Neural cell (in vitro differentiated cells): ENCODE results near the gene BMPR1A. TPM values are rescaled to one million over a fixed set of nuclear protein-coding genes. Genes with fewer than 3 reads are reported as not detected.

Source experiments
- H2AFZ ChIP-seq: fragments of 200-600, 300-800 bp; sonication (generic), shearing (Covaris generic); 2 replicates; pipeline ENCODE4 v1.6.0; 2014; ENCODE audit warnings: low read depth, mild to moderate bottlenecking, antibody characterized with exemption, low read length, moderate library complexity
- H3F3A ChIP-seq: fragments of 200-600 bp; shearing (Covaris generic); 2 replicates; pipeline ENCODE4 v1.6.1; 2016; ENCODE audit warnings: mild to moderate bottlenecking, moderate library complexity, mixed read lengths, antibody characterized with exemption, low read length; ENCODE audit not compliant: insufficient read depth, poor library complexity, severe bottlenecking
- H3K27ac ChIP-seq: fragments of 200-600, 300-800 bp; sonication (generic), shearing (Covaris generic); 2 replicates; pipeline ENCODE4 v1.5.1; 2014; ENCODE audit warnings: mild to moderate bottlenecking, low read length, moderate library complexity
- H3K27me3 ChIP-seq: fragments of 300-800, 200-600 bp; sonication (generic), shearing (Covaris generic); 2 replicates; pipeline ENCODE4 v1.6.0; 2014; ENCODE audit warnings: mild to moderate bottlenecking, low read depth, low read length, moderate library complexity; ENCODE audit not compliant: insufficient read depth
- H3K36me3 ChIP-seq: fragments of 300-800, 200-600 bp; sonication (generic), shearing (Covaris generic); 2 replicates; pipeline ENCODE4 v1.5.1; 2014; ENCODE audit warnings: mild to moderate bottlenecking, antibody characterized with exemption, low read length, moderate library complexity; ENCODE audit not compliant: insufficient read depth
- H3K4me2 ChIP-seq: fragments of 300-800, 200-600 bp; sonication (generic), shearing (Covaris generic); 2 replicates; pipeline ENCODE4 v1.6.0; 2014; ENCODE audit warnings: mild to moderate bottlenecking, low read length
- H3K4me3 ChIP-seq: fragments of 300-800, 200-600 bp; sonication (generic), shearing (Covaris generic); 2 replicates; pipeline ENCODE4 v1.5.1; 2014; ENCODE audit warnings: mild to moderate bottlenecking, low read length, moderate library complexity
- H3K79me2 ChIP-seq: fragments of 200-600 bp; shearing (Covaris generic); replicated peaks from 2 replicates; pipeline ENCODE4 v1.6.0; 2014; ENCODE audit warnings: mild to moderate bottlenecking, low read length, moderate library complexity; ENCODE audit not compliant: insufficient read depth
- H3K9ac ChIP-seq: fragments of 300-800, 200-600 bp; sonication (generic), shearing (Covaris generic); 2 replicates; pipeline ENCODE4 v1.6.1; 2016; ENCODE audit warnings: mild to moderate bottlenecking, low read length, mixed read lengths
- H3K9me2 ChIP-seq: fragments of 200-600 bp; shearing (Covaris generic); 2 replicates; pipeline ENCODE4 v1.6.1; 2016; ENCODE audit warnings: mild to moderate bottlenecking, low read length, mixed read lengths; ENCODE audit not compliant: insufficient read depth
- H3K9me3 ChIP-seq: fragments of 200-600, 300-800 bp; sonication (generic), shearing (Covaris generic); 2 replicates; pipeline ENCODE4 v1.6.1; 2016; ENCODE audit warnings: mild to moderate bottlenecking, mixed run types, low read length, moderate library complexity, mixed read lengths
- H4K20me1 ChIP-seq: fragments of 200-600 bp; shearing (Covaris generic); 2 replicates; pipeline ENCODE4 v1.6.1; 2016; ENCODE audit warnings: mild to moderate bottlenecking, mixed run types; ENCODE audit not compliant: insufficient read depth
- EP300 ChIP-seq: fragments of 450-650 bp; conservative IDR thresholded peaks from 2 replicates; pipeline ENCODE4 v1.6.1; 2014; ENCODE audit warnings: antibody characterized with exemption, mild to moderate bottlenecking, moderate library complexity; ENCODE audit not compliant: poor library complexity, severe bottlenecking
- EZH2 ChIP-seq: fragments of 200-600, 300-800 bp; shearing (Covaris generic), sonication (generic); IDR thresholded peaks from 2 replicates; pipeline ENCODE4 v1.6.1; 2014; ENCODE audit warnings: antibody characterized with exemption, low read length, borderline replicate concordance, mild to moderate bottlenecking; ENCODE audit not compliant: insufficient read depth, poor library complexity, severe bottlenecking
- MXI1 ChIP-seq: fragments of 450-650 bp; conservative IDR thresholded peaks from 2 replicates; pipeline ENCODE4 v1.6.1; 2014; ENCODE audit warnings: antibody characterized with exemption, mild to moderate bottlenecking; ENCODE audit not compliant: poor library complexity, severe bottlenecking
- POLR2AphosphoS5 ChIP-seq: IDR thresholded peaks from 2 replicates; pipeline ENCODE4 v1.6.1; 2012
- RAD21 ChIP-seq: fragments of 450-650 bp; conservative IDR thresholded peaks from 2 replicates; pipeline ENCODE4 v1.6.1; 2014; ENCODE audit warnings: antibody characterized with exemption, mild to moderate bottlenecking, moderate library complexity
- SMC3 ChIP-seq: fragments of 450-650 bp; conservative IDR thresholded peaks from 2 replicates; pipeline ENCODE4 v1.6.1; 2014; ENCODE audit warnings: antibody characterized with exemption, mild to moderate bottlenecking, moderate library complexity; ENCODE audit not compliant: poor library complexity
- TAF1 ChIP-seq: IDR thresholded peaks from 2 replicates; pipeline ENCODE4 v1.6.1; 2012; ENCODE audit warnings: low read depth
- polyA plus RNA-seq: library from polyadenylated mRNA; depleted of rRNA; stranded (reverse); fragments of >200 nt; gene quantifications from 2 replicates; pipeline ENCODE4 v1.2.3, GENCODE V29; 2014
- TF ChIP-seq, protein P1 (sequence below): IDR thresholded peaks from 2 replicates; pipeline ENCODE4 v1.6.1; 2012; ENCODE audit warnings: borderline replicate concordance
- TF ChIP-seq, protein P2 (sequence below): fragments of 450-650 bp; IDR thresholded peaks from 2 replicates; pipeline ENCODE4 v1.5.1; 2014; ENCODE audit warnings: antibody characterized with exemption, mild to moderate bottlenecking, moderate library complexity; ENCODE audit not compliant: poor library complexity, severe bottlenecking

Gene BMPR1A
- polyA plus RNA-seq, 1 donor from 2014 or later, result 29.9 TPM

DNA sequence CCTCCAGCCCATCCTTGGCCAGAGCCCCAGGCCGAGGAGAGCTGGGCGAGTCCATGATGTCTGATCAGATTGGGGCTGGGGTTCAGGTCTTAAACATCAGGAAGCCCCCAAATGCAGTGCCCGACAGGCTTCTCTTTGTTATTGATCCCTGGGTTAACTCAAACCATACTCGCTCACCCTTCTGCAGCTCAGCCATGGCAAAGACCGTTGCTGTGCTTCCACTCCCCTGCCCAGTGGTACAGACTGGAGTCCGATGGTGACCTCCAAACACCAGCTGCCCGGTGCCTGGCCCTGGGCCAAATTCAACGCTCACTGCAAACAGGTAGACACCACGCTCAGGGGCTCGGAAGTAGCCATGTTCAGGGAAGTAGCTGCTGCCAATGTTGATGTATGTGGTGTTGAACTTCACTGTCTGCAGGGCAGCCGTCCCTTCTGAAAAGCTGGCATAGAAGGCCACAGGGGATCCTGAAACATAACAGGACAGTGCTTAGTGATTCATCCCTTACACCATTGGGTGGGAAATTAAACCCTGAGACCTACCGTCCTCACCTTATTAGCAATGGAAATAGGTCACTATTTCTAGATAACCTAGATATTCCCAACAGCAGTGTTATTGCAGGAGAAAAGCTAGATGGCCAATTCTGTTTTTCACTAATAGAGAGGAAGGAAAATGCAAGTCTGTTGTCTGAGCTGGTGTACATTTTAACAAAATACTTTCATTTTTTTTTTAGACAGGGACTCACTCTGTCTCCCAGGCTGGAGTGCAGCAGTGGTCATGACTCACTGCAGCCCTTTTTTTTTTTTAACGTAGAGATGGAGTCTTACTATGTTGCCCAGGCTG, 180.5 kb downstream of the BMPR1A start:
- Histone ChIP-seq H3K9me3 (no peaks in the 10 kb centered on the region), H3K9ac (no peak overlapping the region), H2AFZ (no peak overlapping the region), H3K27me3 (no peaks in the 10 kb centered on the region), H3K9me2 (no peaks in the 10 kb centered on the region), H3K27ac (no peak overlapping the region), H3K4me3 (no peak overlapping the region), H3K79me2 (no peaks in the 10 kb centered on the region), H3K4me2 (no peak overlapping the region), H3K36me3 (no peaks in the 10 kb centered on the region), H4K20me1 (no peaks in the 10 kb centered on the region), H3F3A (no peaks in the 10 kb centered on the region)
- TF ChIP-seq SMC3, result no peak
- no peak for TF ChIP-seq EP300
- TF ChIP-seq MXI1, result no peak
- no peak for TF ChIP-seq RAD21
- no peak for TF ChIP-seq POLR2AphosphoS5
- TF ChIP-seq, protein P1, sequence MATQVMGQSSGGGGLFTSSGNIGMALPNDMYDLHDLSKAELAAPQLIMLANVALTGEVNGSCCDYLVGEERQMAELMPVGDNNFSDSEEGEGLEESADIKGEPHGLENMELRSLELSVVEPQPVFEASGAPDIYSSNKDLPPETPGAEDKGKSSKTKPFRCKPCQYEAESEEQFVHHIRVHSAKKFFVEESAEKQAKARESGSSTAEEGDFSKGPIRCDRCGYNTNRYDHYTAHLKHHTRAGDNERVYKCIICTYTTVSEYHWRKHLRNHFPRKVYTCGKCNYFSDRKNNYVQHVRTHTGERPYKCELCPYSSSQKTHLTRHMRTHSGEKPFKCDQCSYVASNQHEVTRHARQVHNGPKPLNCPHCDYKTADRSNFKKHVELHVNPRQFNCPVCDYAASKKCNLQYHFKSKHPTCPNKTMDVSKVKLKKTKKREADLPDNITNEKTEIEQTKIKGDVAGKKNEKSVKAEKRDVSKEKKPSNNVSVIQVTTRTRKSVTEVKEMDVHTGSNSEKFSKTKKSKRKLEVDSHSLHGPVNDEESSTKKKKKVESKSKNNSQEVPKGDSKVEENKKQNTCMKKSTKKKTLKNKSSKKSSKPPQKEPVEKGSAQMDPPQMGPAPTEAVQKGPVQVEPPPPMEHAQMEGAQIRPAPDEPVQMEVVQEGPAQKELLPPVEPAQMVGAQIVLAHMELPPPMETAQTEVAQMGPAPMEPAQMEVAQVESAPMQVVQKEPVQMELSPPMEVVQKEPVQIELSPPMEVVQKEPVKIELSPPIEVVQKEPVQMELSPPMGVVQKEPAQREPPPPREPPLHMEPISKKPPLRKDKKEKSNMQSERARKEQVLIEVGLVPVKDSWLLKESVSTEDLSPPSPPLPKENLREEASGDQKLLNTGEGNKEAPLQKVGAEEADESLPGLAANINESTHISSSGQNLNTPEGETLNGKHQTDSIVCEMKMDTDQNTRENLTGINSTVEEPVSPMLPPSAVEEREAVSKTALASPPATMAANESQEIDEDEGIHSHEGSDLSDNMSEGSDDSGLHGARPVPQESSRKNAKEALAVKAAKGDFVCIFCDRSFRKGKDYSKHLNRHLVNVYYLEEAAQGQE, result no peak
- TF ChIP-seq TAF1, result no peak
- no peak for TF ChIP-seq EZH2
- TF ChIP-seq, protein P2, sequence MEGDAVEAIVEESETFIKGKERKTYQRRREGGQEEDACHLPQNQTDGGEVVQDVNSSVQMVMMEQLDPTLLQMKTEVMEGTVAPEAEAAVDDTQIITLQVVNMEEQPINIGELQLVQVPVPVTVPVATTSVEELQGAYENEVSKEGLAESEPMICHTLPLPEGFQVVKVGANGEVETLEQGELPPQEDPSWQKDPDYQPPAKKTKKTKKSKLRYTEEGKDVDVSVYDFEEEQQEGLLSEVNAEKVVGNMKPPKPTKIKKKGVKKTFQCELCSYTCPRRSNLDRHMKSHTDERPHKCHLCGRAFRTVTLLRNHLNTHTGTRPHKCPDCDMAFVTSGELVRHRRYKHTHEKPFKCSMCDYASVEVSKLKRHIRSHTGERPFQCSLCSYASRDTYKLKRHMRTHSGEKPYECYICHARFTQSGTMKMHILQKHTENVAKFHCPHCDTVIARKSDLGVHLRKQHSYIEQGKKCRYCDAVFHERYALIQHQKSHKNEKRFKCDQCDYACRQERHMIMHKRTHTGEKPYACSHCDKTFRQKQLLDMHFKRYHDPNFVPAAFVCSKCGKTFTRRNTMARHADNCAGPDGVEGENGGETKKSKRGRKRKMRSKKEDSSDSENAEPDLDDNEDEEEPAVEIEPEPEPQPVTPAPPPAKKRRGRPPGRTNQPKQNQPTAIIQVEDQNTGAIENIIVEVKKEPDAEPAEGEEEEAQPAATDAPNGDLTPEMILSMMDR, result no peak

DNA sequence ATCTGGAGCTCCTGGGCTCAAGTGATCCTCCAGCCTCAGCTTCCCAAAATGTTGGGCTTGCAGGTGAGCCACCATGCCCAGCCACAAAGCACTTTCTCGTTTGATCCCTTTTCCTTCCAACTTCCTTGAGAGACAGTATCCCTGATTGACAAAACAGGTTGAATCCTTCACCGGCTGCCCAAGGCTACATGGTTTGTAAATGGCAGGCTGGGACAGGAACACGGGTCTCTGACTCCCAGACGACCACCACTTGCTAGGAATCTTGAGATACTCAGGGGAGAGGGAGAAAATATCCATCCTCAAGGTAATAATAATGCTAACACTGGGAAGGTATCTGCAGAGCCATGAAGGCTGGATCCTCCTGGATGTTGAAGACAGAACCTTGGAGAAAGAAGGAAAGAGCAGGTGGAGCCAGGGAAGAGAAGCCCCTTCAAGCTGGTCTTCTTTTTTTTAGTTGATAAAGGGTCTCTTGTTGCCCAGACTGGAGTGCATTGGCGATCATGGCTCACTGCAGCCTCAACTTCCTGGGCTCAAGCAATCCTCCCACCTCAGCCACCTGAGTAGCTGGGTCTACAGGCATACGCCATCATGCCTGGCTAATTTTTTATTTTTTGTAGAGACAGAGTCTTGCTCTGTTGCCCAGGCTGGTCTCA, 181.2 kb downstream of the BMPR1A start:
- H3K27ac ChIP-seq, result no peak overlapping the region
- H3K27me3 ChIP-seq, result no peaks in the 10 kb centered on the region
- no peaks in the 10 kb centered on the region for H3K9me3 ChIP-seq
- H3K79me2 ChIP-seq, result no peaks in the 10 kb centered on the region
- TF ChIP-seq EP300, result no peak
- no peak for TF ChIP-seq MXI1
- no peak for TF ChIP-seq RAD21
- TF ChIP-seq, protein P1, result no peak
- TF ChIP-seq EZH2, result no peak
- TF ChIP-seq SMC3, result no peak
- TF ChIP-seq POLR2AphosphoS5, result no peak
- TF ChIP-seq TAF1, result no peak
- TF ChIP-seq, protein P2, result no peak
- H3K9ac ChIP-seq, result no peak overlapping the region
- H3K4me3 ChIP-seq, result no peak overlapping the region
- H3K9me2 ChIP-seq, result no peaks in the 10 kb centered on the region
- no peaks in the 10 kb centered on the region for H3F3A ChIP-seq
- no peaks in the 10 kb centered on the region for H4K20me1 ChIP-seq
- H2AFZ ChIP-seq, result no peak overlapping the region
- no peak overlapping the region for H3K4me2 ChIP-seq
- no peaks in the 10 kb centered on the region for H3K36me3 ChIP-seq
